Measurements from ENCODE around the gene DCLRE1B. TPM values are rescaled to one million over a fixed set of nuclear protein-coding genes. Genes with fewer than 3 reads are reported as not detected.

DCLRE1B gene
- 8.6 and 11.3 TPM in 2 replicates for total RNA-seq

GRCh38 chr1:113904674-113905434 is at the start of gene DCLRE1B, which contains the start of gene AP4B1:
Gene DCLRE1B (plus strand): TSS chr1:113905326. CDS start chr1:113905587, 261 bp downstream.
Gene AP4B1 (minus strand): TSS chr1:113904799. CDS start chr1:113904717, 82 bp downstream.

GRCh38 chr1:113871597-113872113 is 33.5 kb upstream of the DCLRE1B start, which contains the start of gene PTPN22:
Gene PTPN22 (minus strand): TSS chr1:113871712.

GRCh38 chr1:113887402-113888175 is 17.5 kb upstream of the DCLRE1B start, which contains the start of gene BCL2L15:
Gene BCL2L15 (minus strand): TSS chr1:113887581. CDS start chr1:113887375, 206 bp downstream.

GRCh38 chr1:113928941-113929749 is 24.0 kb downstream of the DCLRE1B start, which contains the start of gene HIPK1:
Gene HIPK1 (plus strand): TSS chr1:113929324.

Other genes starting within 250 kb of the DCLRE1B start
- gene PHTF1, start 145.8 kb upstream of the DCLRE1B start, total RNA-seq, result 22.7 and 24.8 TPM in 2 replicates
- gene RSBN1, start 92.8 kb upstream of the DCLRE1B start, total RNA-seq, result 5.6 and 7.4 TPM in 2 replicates
- gene PTPN22, start 33.6 kb upstream of the DCLRE1B start, total RNA-seq, result 0.45 and 0.84 TPM in 2 replicates
- gene BCL2L15, start 17.7 kb upstream of the DCLRE1B start, total RNA-seq, result not detected in 2 replicates
- gene AP4B1, start 527 bp upstream of the DCLRE1B start, total RNA-seq, result 16.5 and 19.7 TPM in 2 replicates
- gene HIPK1, start 24.0 kb downstream of the DCLRE1B start, total RNA-seq, result 13.1 and 13.4 TPM in 2 replicates
- gene OLFML3, start 74.1 kb downstream of the DCLRE1B start, total RNA-seq, result 48.1 and 48.5 TPM in 2 replicates
- gene SYT6, start 248.5 kb downstream of the DCLRE1B start, total RNA-seq, result not detected in 2 replicates

Data from bronchus fibroblast of lung (primary cell).